ENCODE measurements around the gene PLCL2. TPM values are rescaled to one million over a fixed set of nuclear protein-coding genes. Genes with fewer than 3 reads are reported as not detected.
A peak's percentile ranks its signal among the peaks of the same experiment; 100 is the strongest.
"Not testable (repeated sequence)": the region's sequence is repeated elsewhere in the genome, so short reads cannot be mapped to it uniquely, and the experiment has no call there.

PLCL2 gene
- total RNA-seq, 3 donors from 2014 or later (not counting 1 experiment from before 2014, with no cell fraction given), result 71.5 to 94.9 (median 84.7) TPM

GRCh38 chr3:16978234-16978920, 93.6 kb downstream of the PLCL2 start:
- H3K27ac Mint-ChIP-seq, result peak overlapping the region; percentile 37
- no peak for DNase-seq
- ATAC-seq, result no peak
- intact Hi-C loops (cut with micrococcal nuclease), result no loop called here
- no peaks in the 10 kb centered on the region for H3K27me3 Mint-ChIP-seq (ENCODE audit: low read depth in 2 of 2)
- Histone ChIP-seq H3K36me3 (ENCODE audit: control insufficient read depth, insufficient read depth, low read length) (no peaks in the 10 kb centered on the region), H3K9me3 (ENCODE audit: control insufficient read depth, insufficient read depth, low read length) (no peaks in the 10 kb centered on the region), H3K27ac (ENCODE audit: low read length) (no peak overlapping the region), H3K27me3 (ENCODE audit: control insufficient read depth, insufficient read depth, low read length) (no peaks in the 10 kb centered on the region), H3K4me3 (ENCODE audit: low read length) (no peak overlapping the region), H3K4me1 (ENCODE audit: control insufficient read depth, insufficient read depth, low read length) (peaks cover 18% of the 10 kb centered on the region)
- peaks cover 69 to 75% of the 10 kb centered on the region in 2 donors for H3K4me1 Mint-ChIP-seq
- no peaks in the 10 kb centered on the region for H3K36me3 Mint-ChIP-seq
- H3K4me3 Mint-ChIP-seq, result no peak overlapping the region
- H3K9me3 Mint-ChIP-seq, result peaks cover 0 to 2% of the 10 kb centered on the region in 2 donors
- WGBS (ENCODE audit: insufficient coverage), result 96% methylated on average over 3 of the region's 4 CpGs
- TF ChIP-seq CTCF (IDR thresholded peaks at IDR 0.05), result no peak

DNA sequence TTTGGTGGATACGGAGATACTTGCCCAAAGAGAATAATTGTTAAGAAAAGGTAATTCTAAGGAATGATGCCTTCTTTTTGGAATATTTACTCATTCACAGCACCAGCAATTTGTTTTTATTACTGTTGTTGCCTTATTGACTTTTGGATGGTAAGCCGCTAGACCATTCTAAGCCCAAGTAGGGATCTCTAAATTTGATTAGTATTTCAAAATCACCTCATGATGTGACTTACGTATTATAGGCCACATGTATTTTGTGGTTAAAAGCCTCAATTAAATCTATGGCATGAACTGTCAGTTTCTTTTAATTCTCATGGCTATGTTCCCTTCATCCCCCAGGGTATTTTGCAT, 94.1 kb downstream of the PLCL2 start:
- H3K9me3 Mint-ChIP-seq, result peaks cover 0 to under 1% of the 10 kb centered on the region in 2 donors
- peaks cover 64 to 70% of the 10 kb centered on the region in 2 donors for H3K4me1 Mint-ChIP-seq

DNA sequence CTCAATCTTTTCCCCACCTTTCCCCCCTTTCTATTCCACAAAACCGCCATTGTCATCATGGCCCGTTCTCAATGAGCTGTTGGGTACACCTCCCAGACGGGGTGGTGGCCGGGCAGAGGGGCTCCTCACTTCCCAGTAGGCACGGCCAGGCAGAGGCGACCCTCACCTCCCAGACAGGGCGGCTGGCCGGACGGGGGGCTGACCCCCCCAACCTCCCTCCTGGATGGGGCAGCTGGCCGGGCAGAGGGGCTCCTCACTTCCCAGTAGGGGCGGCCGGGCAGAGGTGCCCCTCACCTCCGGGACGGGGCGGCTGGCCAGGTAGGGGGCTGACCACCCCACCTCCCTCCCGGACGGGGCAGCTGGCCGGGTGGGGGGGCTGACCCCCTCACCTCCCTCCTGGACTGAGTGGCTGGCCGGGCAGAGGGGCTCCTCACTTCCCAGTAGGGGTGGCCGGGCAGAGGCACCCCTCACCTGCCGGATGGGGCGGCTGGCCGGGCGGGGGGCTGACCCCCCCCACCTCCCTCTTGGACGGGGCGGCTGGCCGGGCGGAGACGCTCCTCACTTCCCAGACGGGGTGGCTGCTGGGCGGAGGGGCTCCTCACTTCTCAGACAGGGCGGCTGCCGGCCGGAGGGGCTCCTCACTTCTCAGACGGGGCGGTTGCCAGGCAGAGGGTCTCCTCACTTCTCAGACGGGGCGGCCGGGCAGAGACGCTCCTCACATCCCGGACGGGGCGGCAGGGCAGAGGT, 95.2 kb downstream of the PLCL2 start:
- H3K4me1 ChIP-seq (ENCODE audit: control insufficient read depth, insufficient read depth, low read length), result peaks cover 15% of the 10 kb centered on the region
- H3K36me3 ChIP-seq (ENCODE audit: control insufficient read depth, insufficient read depth, low read length); H3K9me3 Mint-ChIP-seq; H3K27me3 ChIP-seq (ENCODE audit: control insufficient read depth, insufficient read depth, low read length); H3K27me3 Mint-ChIP-seq (ENCODE audit: low read depth in 2 of 2); ATAC-seq; H3K36me3 Mint-ChIP-seq; H3K27ac Mint-ChIP-seq; H3K4me3 ChIP-seq (ENCODE audit: low read length); H3K27ac ChIP-seq (ENCODE audit: low read length); DNase-seq; H3K9me3 ChIP-seq (ENCODE audit: control insufficient read depth, insufficient read depth, low read length); intact Hi-C loops (cut with micrococcal nuclease); H3K4me3 Mint-ChIP-seq: not testable (repeated sequence)
- WGBS (ENCODE audit: insufficient coverage), result 97% methylated on average over 28 of the region's 43 CpGs
- peaks cover 53 to 61% of the 10 kb centered on the region in 2 donors for H3K4me1 Mint-ChIP-seq

More for the DNA sequence above, 94.1 kb downstream of the PLCL2 start:
- DNase-seq, result no peak
- ATAC-seq, result no peak
- WGBS (ENCODE audit: insufficient coverage), result no CpG with 5 or more reads among the region's 3 CpGs
- no peaks in the 10 kb centered on the region for H3K9me3 ChIP-seq (ENCODE audit: control insufficient read depth, insufficient read depth, low read length)
- H3K4me3 Mint-ChIP-seq, result no peak overlapping the region
- H3K36me3 Mint-ChIP-seq, result no peaks in the 10 kb centered on the region
- H3K27me3 ChIP-seq (ENCODE audit: control insufficient read depth, insufficient read depth, low read length), result no peaks in the 10 kb centered on the region
- intact Hi-C loops (cut with micrococcal nuclease), result no loop called here
- no peaks in the 10 kb centered on the region for H3K36me3 ChIP-seq (ENCODE audit: control insufficient read depth, insufficient read depth, low read length)
- peak overlapping the region; percentile 37 for H3K27ac Mint-ChIP-seq
- peaks cover 18% of the 10 kb centered on the region for H3K4me1 ChIP-seq (ENCODE audit: control insufficient read depth, insufficient read depth, low read length)
- H3K27me3 Mint-ChIP-seq (ENCODE audit: low read depth in 2 of 2), result no peaks in the 10 kb centered on the region
- no peak for TF ChIP-seq CTCF (IDR thresholded peaks at IDR 0.05)
- no peak overlapping the region for H3K4me3 ChIP-seq (ENCODE audit: low read length)
- H3K27ac ChIP-seq (ENCODE audit: low read length), result no peak overlapping the region

GRCh38 chr3:16980526-16980925, 95.8 kb downstream of the PLCL2 start:
- ATAC-seq; H3K36me3 Mint-ChIP-seq; H3K4me3 ChIP-seq (ENCODE audit: low read length); H3K36me3 ChIP-seq (ENCODE audit: control insufficient read depth, insufficient read depth, low read length); H3K4me1 ChIP-seq (ENCODE audit: control insufficient read depth, insufficient read depth, low read length); H3K27ac Mint-ChIP-seq; DNase-seq; H3K27me3 Mint-ChIP-seq (ENCODE audit: low read depth in 2 of 2); H3K9me3 Mint-ChIP-seq; H3K4me3 Mint-ChIP-seq; H3K27ac ChIP-seq (ENCODE audit: low read length); intact Hi-C loops (cut with micrococcal nuclease); H3K27me3 ChIP-seq (ENCODE audit: control insufficient read depth, insufficient read depth, low read length); H3K9me3 ChIP-seq (ENCODE audit: control insufficient read depth, insufficient read depth, low read length): not testable (repeated sequence)
- peaks cover 53 to 61% of the 10 kb centered on the region in 2 donors for H3K4me1 Mint-ChIP-seq
- WGBS (ENCODE audit: insufficient coverage), result 99% methylated on average over 13 of the region's 26 CpGs
